ENCODE results near the gene THAP12. TPM values are rescaled to one million over a fixed set of nuclear protein-coding genes. Genes with fewer than 3 reads are reported as not detected.
A peak's percentile ranks its signal among the peaks of the same experiment; 100 is the strongest.
"Not testable (repeated sequence)": the region's sequence is repeated elsewhere in the genome, so short reads cannot be mapped to it uniquely, and the experiment has no call there.

Gene THAP12
- total RNA-seq, 1 donor from 2014 or later, result 52.8 TPM

- peak; percentile 45 for DNase-seq (ENCODE audit: extremely low spot score, unreplicated experiment)
- Mint-ChIP-seq H3K9me3 (no peaks in the 10 kb centered on the region), H3K27ac (no peak overlapping the region), H3K36me3 (no peaks in the 10 kb centered on the region), H3K27me3 (peaks cover 22% of the 10 kb centered on the region), H3K4me3 (no peak overlapping the region), H3K4me1 (ENCODE audit: unreplicated experiment) (peaks cover 19% of the 10 kb centered on the region)
- TF ChIP-seq, protein P1, sequence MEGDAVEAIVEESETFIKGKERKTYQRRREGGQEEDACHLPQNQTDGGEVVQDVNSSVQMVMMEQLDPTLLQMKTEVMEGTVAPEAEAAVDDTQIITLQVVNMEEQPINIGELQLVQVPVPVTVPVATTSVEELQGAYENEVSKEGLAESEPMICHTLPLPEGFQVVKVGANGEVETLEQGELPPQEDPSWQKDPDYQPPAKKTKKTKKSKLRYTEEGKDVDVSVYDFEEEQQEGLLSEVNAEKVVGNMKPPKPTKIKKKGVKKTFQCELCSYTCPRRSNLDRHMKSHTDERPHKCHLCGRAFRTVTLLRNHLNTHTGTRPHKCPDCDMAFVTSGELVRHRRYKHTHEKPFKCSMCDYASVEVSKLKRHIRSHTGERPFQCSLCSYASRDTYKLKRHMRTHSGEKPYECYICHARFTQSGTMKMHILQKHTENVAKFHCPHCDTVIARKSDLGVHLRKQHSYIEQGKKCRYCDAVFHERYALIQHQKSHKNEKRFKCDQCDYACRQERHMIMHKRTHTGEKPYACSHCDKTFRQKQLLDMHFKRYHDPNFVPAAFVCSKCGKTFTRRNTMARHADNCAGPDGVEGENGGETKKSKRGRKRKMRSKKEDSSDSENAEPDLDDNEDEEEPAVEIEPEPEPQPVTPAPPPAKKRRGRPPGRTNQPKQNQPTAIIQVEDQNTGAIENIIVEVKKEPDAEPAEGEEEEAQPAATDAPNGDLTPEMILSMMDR (conservative IDR thresholded peaks at IDR 0.05), result no peak
Observed at GRCh38 chr11:76327756-76328388, 53.1 kb downstream of the THAP12 start.

DNA sequence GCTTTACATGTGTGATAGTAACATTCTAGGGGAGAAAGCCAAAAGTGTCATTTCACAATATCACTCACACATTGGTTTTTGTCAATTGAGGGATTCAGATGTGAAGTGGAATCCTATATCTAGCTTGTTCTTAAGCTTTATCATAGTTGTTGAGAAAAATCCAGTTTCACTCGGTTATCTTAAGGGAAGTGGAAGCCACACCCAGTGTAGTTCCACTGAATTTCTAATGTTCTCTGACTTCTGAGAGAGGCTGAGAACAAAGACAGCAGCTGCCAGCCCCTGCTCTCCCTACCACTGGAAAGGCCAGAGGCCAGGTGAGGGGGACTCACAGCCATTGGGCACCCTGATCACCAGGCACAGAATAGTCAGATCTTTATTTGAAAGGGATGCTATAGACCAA lies 53.7 kb downstream of the THAP12 start:
- Mint-ChIP-seq H3K27ac (no peak overlapping the region), H3K4me1 (ENCODE audit: unreplicated experiment) (peaks cover 24% of the 10 kb centered on the region), H3K9me3 (no peaks in the 10 kb centered on the region), H3K36me3 (no peaks in the 10 kb centered on the region), H3K4me3 (no peak overlapping the region), H3K27me3 (peaks cover 29% of the 10 kb centered on the region)
- DNase-seq (ENCODE audit: extremely low spot score, unreplicated experiment), result no peak
- TF ChIP-seq, protein P1 (conservative IDR thresholded peaks at IDR 0.05), result no peak

- H3K36me3 Mint-ChIP-seq, result no peaks in the 10 kb centered on the region
- TF ChIP-seq, protein P1 (conservative IDR thresholded peaks at IDR 0.05), result no peak
- no peak overlapping the region for H3K27ac Mint-ChIP-seq
- no peak overlapping the region for H3K4me3 Mint-ChIP-seq
- peaks cover 24% of the 10 kb centered on the region for H3K4me1 Mint-ChIP-seq (ENCODE audit: unreplicated experiment)
- DNase-seq (ENCODE audit: extremely low spot score, unreplicated experiment), result no peak
- H3K9me3 Mint-ChIP-seq, result no peaks in the 10 kb centered on the region
- H3K27me3 Mint-ChIP-seq, result peaks cover 45% of the 10 kb centered on the region
Observed at GRCh38 chr11:76325185-76325584, 55.7 kb downstream of the THAP12 start.

- no peak overlapping the region for H3K27ac Mint-ChIP-seq
- H3K4me3 Mint-ChIP-seq, result no peak overlapping the region
- no peaks in the 10 kb centered on the region for H3K9me3 Mint-ChIP-seq
- H3K36me3 Mint-ChIP-seq, result no peaks in the 10 kb centered on the region
- peaks cover 18% of the 10 kb centered on the region for H3K4me1 Mint-ChIP-seq (ENCODE audit: unreplicated experiment)
- DNase-seq (ENCODE audit: extremely low spot score, unreplicated experiment), result no peak
- TF ChIP-seq, protein P1 (conservative IDR thresholded peaks at IDR 0.05), result no peak
- peaks cover 53% of the 10 kb centered on the region for H3K27me3 Mint-ChIP-seq
Observed at GRCh38 chr11:76323804-76324203, 57.1 kb downstream of the THAP12 start.

DNA sequence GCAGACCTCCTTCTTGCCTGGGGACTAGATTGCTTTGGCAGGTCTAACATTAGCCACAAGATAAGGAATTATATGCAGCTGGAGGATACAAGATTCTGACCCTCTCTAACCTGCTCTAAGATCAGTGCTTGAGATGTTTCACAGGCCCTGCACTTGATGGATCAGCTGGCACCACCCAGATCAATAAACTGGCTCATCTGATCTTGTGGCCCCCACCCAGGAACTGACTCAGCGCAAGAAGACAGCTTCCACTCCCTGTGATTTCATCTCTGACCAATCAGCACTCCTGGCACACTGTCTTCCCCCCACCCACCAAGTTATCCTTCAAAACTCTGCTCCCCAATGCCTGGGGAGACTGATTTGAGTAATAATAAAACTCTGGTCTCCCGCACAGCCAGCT lies 57.6 kb downstream of the THAP12 start:
- H3K36me3 Mint-ChIP-seq; H3K4me3 Mint-ChIP-seq; DNase-seq (ENCODE audit: extremely low spot score, unreplicated experiment); H3K9me3 Mint-ChIP-seq; H3K27ac Mint-ChIP-seq: not testable (repeated sequence)
- peaks cover 18% of the 10 kb centered on the region for H3K4me1 Mint-ChIP-seq (ENCODE audit: unreplicated experiment)
- peaks cover 54% of the 10 kb centered on the region for H3K27me3 Mint-ChIP-seq

- Mint-ChIP-seq H3K9me3 (no peaks in the 10 kb centered on the region), H3K27ac (no peak overlapping the region), H3K4me1 (ENCODE audit: unreplicated experiment) (peaks cover 18% of the 10 kb centered on the region), H3K4me3 (peak overlapping the region; percentile 72), H3K27me3 (peaks cover 54% of the 10 kb centered on the region), H3K36me3 (no peaks in the 10 kb centered on the region)
- TF ChIP-seq, protein P1 (conservative IDR thresholded peaks at IDR 0.05), result no peak
- no peak for DNase-seq (ENCODE audit: extremely low spot score, unreplicated experiment)
Observed at GRCh38 chr11:76322942-76323341, 58.0 kb downstream of the THAP12 start.

Data from type B pancreatic cell (in vitro differentiated cells).